Erythroblast (primary cell): Measurements from ENCODE around the gene NFIC.

ENCODE experiments used
- GATA1 ChIP-seq: IDR thresholded peaks from 2 replicates; pipeline ENCODE4 v1.6.1; 2011; ENCODE audit warnings: low read depth, mild to moderate bottlenecking, control low read depth, low read length, moderate library complexity
- POLR2A ChIP-seq: IDR thresholded peaks from 2 replicates; pipeline ENCODE4 v1.6.1; 2011; ENCODE audit warnings: mild to moderate bottlenecking, low read length

DNA sequence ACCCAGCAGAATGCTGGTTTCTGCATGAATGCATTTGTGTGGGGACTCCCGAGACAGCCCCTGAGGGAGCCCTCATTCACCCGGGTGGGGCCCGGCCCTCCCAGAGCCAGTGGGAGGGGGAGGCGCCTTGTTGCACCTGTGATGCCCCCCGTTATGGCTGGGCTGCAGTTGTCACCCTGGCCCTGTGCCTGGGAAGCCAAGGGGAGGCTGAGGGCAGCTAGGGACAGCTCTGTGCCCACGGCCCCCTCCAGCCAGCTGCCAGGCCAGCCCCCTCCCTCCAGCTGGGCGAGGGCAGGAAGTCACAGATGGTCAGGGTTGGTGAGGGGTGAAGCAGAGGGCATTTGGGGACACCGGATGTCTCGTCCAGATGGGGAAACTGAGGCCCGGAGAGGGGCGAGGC, 26.1 kb downstream of the NFIC start:
- TF ChIP-seq POLR2A (no peak), GATA1 (no peak)
